ENCODE measurements around the gene DLX5. TPM values are rescaled to one million over a fixed set of nuclear protein-coding genes. Genes with fewer than 3 reads are reported as not detected.

DLX5 gene
- polyA plus RNA-seq, 1 donor (not counting 4 experiments of a cell fraction or from before 2014, with no cell fraction given): 0.67 TPM

- DNase-seq (ENCODE audit: low read depth, low spot score) (no peak), FAIRE-seq (no peak)
- no peak for TF ChIP-seq EZH2 (IDR thresholded peaks at IDR 0.05; ENCODE audit: low read length)
- TF ChIP-seq, protein P1, sequence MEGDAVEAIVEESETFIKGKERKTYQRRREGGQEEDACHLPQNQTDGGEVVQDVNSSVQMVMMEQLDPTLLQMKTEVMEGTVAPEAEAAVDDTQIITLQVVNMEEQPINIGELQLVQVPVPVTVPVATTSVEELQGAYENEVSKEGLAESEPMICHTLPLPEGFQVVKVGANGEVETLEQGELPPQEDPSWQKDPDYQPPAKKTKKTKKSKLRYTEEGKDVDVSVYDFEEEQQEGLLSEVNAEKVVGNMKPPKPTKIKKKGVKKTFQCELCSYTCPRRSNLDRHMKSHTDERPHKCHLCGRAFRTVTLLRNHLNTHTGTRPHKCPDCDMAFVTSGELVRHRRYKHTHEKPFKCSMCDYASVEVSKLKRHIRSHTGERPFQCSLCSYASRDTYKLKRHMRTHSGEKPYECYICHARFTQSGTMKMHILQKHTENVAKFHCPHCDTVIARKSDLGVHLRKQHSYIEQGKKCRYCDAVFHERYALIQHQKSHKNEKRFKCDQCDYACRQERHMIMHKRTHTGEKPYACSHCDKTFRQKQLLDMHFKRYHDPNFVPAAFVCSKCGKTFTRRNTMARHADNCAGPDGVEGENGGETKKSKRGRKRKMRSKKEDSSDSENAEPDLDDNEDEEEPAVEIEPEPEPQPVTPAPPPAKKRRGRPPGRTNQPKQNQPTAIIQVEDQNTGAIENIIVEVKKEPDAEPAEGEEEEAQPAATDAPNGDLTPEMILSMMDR (optimal IDR thresholded peaks at IDR 0.05 in 1 of 3, IDR thresholded peaks at IDR 0.05 in 1 of 3, conservative IDR thresholded peaks at IDR 0.05 in 1 of 3; ENCODE audit: extremely low read depth in 1 of 3, insufficient read depth in 2 of 3, low read length in 3 of 3): no peak
- no peaks in the 10 kb centered on the region for H3K79me2 ChIP-seq (ENCODE audit: control insufficient read depth, insufficient read depth, low read length)
- H2AFZ ChIP-seq (ENCODE audit: control insufficient read depth, low read length): no peak overlapping the region
- no peaks in the 10 kb centered on the region for H3K4me1 ChIP-seq (ENCODE audit: control insufficient read depth, extremely low read depth, insufficient read depth, low read length)
- no peaks in the 10 kb centered on the region for H3K9me1 ChIP-seq (ENCODE audit: control insufficient read depth, extremely low read depth, insufficient read depth, low read length)
- no peak overlapping the region for H3K9ac ChIP-seq (ENCODE audit: control insufficient read depth, extremely low read depth, insufficient read depth, low read length)
- H3K4me3 ChIP-seq (ENCODE audit: control insufficient read depth in 2 of 3, extremely low read depth in 1 of 3, insufficient read depth in 2 of 3, low read depth in 1 of 3, low read length in 3 of 3): no peak overlapping the region
- H3K4me2 ChIP-seq (ENCODE audit: control insufficient read depth, extremely low read depth, insufficient read depth, low read depth, low read length): no peak overlapping the region
- no peaks in the 10 kb centered on the region for H3K36me3 ChIP-seq (ENCODE audit: control insufficient read depth in 2 of 2, extremely low read depth in 1 of 2, insufficient read depth in 2 of 2, low read length in 2 of 2)
- H3K27me3 ChIP-seq (ENCODE audit: control insufficient read depth, extremely low read depth, insufficient read depth, low read length): peaks cover 86% of the 10 kb centered on the region
- no peaks in the 10 kb centered on the region for H3K9me3 ChIP-seq (ENCODE audit: control insufficient read depth, low read depth, low read length)
- H4K20me1 ChIP-seq (ENCODE audit: control insufficient read depth, extremely low read depth, insufficient read depth, low read length): no peaks in the 10 kb centered on the region
- dilution Hi-C loops (cut with MboI; ENCODE audit: extremely low pct_ligation_motif_present, low sequenced_read_pairs): no loop called here
- H3K27ac ChIP-seq (ENCODE audit: control insufficient read depth, insufficient read depth, low read length): no peak overlapping the region
Measured at GRCh38 chr7:96993980-96994379, 30.7 kb downstream of the DLX5 start.

DNA sequence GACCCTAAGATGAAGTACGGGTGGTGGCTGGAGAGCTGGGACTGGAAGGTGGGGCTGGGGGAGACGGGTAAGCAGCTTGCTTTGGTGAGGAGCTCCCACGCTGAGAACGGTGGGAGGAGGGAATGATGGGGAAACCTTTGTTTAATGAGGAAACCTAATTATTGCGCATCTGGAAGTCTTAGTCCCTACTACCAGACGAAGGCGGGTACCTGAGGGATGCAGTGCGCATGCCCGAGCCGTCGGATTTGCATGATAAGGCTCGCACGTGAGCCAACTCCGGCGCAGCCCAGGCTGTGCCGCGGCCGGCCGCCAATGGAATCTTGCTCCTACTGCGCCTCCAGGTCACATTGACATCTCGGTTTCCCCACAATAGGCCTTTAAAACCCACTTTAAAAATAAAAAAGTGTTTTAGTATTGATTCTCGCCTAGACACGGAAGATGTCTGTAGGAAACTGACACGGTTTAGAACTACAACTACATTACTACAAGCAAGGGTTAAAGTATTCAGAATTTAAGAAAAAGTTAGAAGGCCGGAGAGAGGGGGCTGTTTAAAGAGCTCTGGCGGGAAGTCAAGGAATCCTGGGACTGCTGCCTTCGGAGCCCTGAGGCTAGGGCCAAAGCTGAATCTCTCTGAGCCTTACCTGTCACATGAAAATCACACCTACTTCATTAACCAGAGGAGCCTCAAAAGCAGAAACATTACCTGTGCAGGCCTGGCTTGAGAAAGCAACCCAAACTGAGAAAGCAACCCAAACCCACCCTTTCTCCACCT, 31.4 kb downstream of the DLX5 start:
- Histone ChIP-seq H3K4me3 (ENCODE audit: control insufficient read depth in 2 of 3, extremely low read depth in 1 of 3, insufficient read depth in 2 of 3, low read depth in 1 of 3, low read length in 3 of 3) (no peak overlapping the region), H3K9ac (ENCODE audit: control insufficient read depth, extremely low read depth, insufficient read depth, low read length) (no peak overlapping the region), H3K27ac (ENCODE audit: control insufficient read depth, insufficient read depth, low read length) (no peak overlapping the region), H3K9me1 (ENCODE audit: control insufficient read depth, extremely low read depth, insufficient read depth, low read length) (no peaks in the 10 kb centered on the region), H3K9me3 (ENCODE audit: control insufficient read depth, low read depth, low read length) (no peaks in the 10 kb centered on the region), H4K20me1 (ENCODE audit: control insufficient read depth, extremely low read depth, insufficient read depth, low read length) (no peaks in the 10 kb centered on the region), H3K36me3 (ENCODE audit: control insufficient read depth in 2 of 2, extremely low read depth in 1 of 2, insufficient read depth in 2 of 2, low read length in 2 of 2) (no peaks in the 10 kb centered on the region), H3K4me2 (ENCODE audit: control insufficient read depth, extremely low read depth, insufficient read depth, low read depth, low read length) (no peak overlapping the region), H2AFZ (ENCODE audit: control insufficient read depth, low read length) (no peak overlapping the region), H3K79me2 (ENCODE audit: control insufficient read depth, insufficient read depth, low read length) (no peaks in the 10 kb centered on the region), H3K4me1 (ENCODE audit: control insufficient read depth, extremely low read depth, insufficient read depth, low read length) (no peaks in the 10 kb centered on the region), H3K27me3 (ENCODE audit: control insufficient read depth, extremely low read depth, insufficient read depth, low read length) (peaks cover 86% of the 10 kb centered on the region)
- dilution Hi-C loops (cut with MboI; ENCODE audit: extremely low pct_ligation_motif_present, low sequenced_read_pairs): no loop called here
- TF ChIP-seq, protein P1 (optimal IDR thresholded peaks at IDR 0.05 in 1 of 3, IDR thresholded peaks at IDR 0.05 in 1 of 3, conservative IDR thresholded peaks at IDR 0.05 in 1 of 3; ENCODE audit: extremely low read depth in 1 of 3, insufficient read depth in 2 of 3, low read length in 3 of 3): no peak
- DNase-seq (ENCODE audit: low read depth, low spot score) (no peak), FAIRE-seq (no peak)

All from keratinocyte (primary cell).